Trophoblast cell (in vitro differentiated cells and primary cell): ENCODE results near the gene ECT2L.

ENCODE experiments used
- DNase-seq, 2 donors: peaks; one replicate each; pipeline ENCODE4 v3.0.0-alpha.2; 2016
- H2AFZ ChIP-seq: 2 replicates; pipeline ENCODE4 v1.6.1; 2013; ENCODE audit warnings: low read length, moderate library complexity, mild to moderate bottlenecking; ENCODE audit not compliant: insufficient read depth, poor library complexity
- H2AK5ac ChIP-seq: 2 replicates; pipeline ENCODE4 v1.6.1; 2013; ENCODE audit warnings: mild to moderate bottlenecking, low read length
- H2BK120ac ChIP-seq: 2 replicates; pipeline ENCODE4 v1.6.1; 2013; ENCODE audit warnings: low read length, mild to moderate bottlenecking, moderate library complexity; ENCODE audit not compliant: insufficient read depth, poor library complexity
- H2BK12ac ChIP-seq: 2 replicates; pipeline ENCODE4 v1.6.1; 2013; ENCODE audit warnings: mild to moderate bottlenecking, low read length, moderate library complexity
- H2BK5ac ChIP-seq: 2 replicates; pipeline ENCODE4 v1.6.1; 2013; ENCODE audit warnings: low read length, low read depth, moderate library complexity, mild to moderate bottlenecking; ENCODE audit not compliant: poor library complexity
- H3K14ac ChIP-seq: 2 replicates; pipeline ENCODE4 v1.6.1; 2013; ENCODE audit warnings: mild to moderate bottlenecking, low read length
- H3K18ac ChIP-seq: 2 replicates; pipeline ENCODE4 v1.6.1; 2013; ENCODE audit warnings: mild to moderate bottlenecking, low read length
- H3K23ac ChIP-seq: 2 replicates; pipeline ENCODE4 v1.6.1; 2013; ENCODE audit warnings: low read length
- H3K27ac ChIP-seq: 2 replicates; pipeline ENCODE4 v1.5.1; 2013; ENCODE audit warnings: low read depth, mild to moderate bottlenecking, inconsistent platforms, low read length, moderate library complexity
- H3K27me3 ChIP-seq: 2 replicates; pipeline ENCODE4 v1.6.1; 2013; ENCODE audit warnings: inconsistent platforms, mild to moderate bottlenecking, low read length, moderate library complexity; ENCODE audit not compliant: insufficient read depth
- H3K36me3 ChIP-seq, 2 experiments: 1 replicate in 1 of 2; 2 replicates in 1 of 2; pipeline ENCODE4 v1.6.1; 2013; ENCODE audit warnings: low read length in 2 of 2, mild to moderate bottlenecking in 2 of 2, moderate library complexity in 1 of 2; ENCODE audit not compliant: insufficient read depth in 2 of 2, control insufficient read depth in 1 of 2
- H3K4ac ChIP-seq: 2 replicates; pipeline ENCODE4 v1.6.1; 2013; ENCODE audit warnings: low read depth, mild to moderate bottlenecking, low read length, moderate library complexity
- H3K4me1 ChIP-seq, 2 experiments: 1 replicate in 1 of 2; 2 replicates in 1 of 2; pipeline ENCODE4 v1.6.1; 2013; ENCODE audit warnings: low read length in 2 of 2, mild to moderate bottlenecking in 2 of 2, moderate library complexity in 1 of 2; ENCODE audit not compliant: insufficient read depth in 2 of 2, control insufficient read depth in 1 of 2
- H3K4me2 ChIP-seq: 2 replicates; pipeline ENCODE4 v1.6.1; 2013; ENCODE audit warnings: inconsistent platforms, mild to moderate bottlenecking, low read length, moderate library complexity
- H3K4me3 ChIP-seq: 2 replicates; pipeline ENCODE4 v1.5.1; 2013; ENCODE audit warnings: mild to moderate bottlenecking, low read depth, low read length, inconsistent platforms
- H3K79me1 ChIP-seq: one replicate; pipeline ENCODE4 v1.6.1; 2013; ENCODE audit warnings: low read length
- H3K79me2 ChIP-seq: 2 replicates; pipeline ENCODE4 v1.6.1; 2013; ENCODE audit warnings: low read length, mild to moderate bottlenecking; ENCODE audit not compliant: control insufficient read depth, insufficient read depth, poor library complexity
- H3K9ac ChIP-seq: 2 replicates; pipeline ENCODE4 v1.6.1; 2013; ENCODE audit warnings: mild to moderate bottlenecking, low read length
- H3K9me3 ChIP-seq: 2 replicates; pipeline ENCODE4 v1.6.1; 2013; ENCODE audit warnings: low read depth, mild to moderate bottlenecking, control low read depth, inconsistent platforms, low read length; ENCODE audit not compliant: insufficient read depth
- H4K12ac ChIP-seq: 2 replicates; pipeline ENCODE4 v1.6.1; 2013; ENCODE audit warnings: low read depth, mild to moderate bottlenecking, low read length, moderate library complexity
- H4K8ac ChIP-seq: 2 replicates; pipeline ENCODE4 v1.6.1; 2013; ENCODE audit warnings: low read depth, mild to moderate bottlenecking, low read length, moderate library complexity
- H4K91ac ChIP-seq: one replicate; pipeline ENCODE4 v1.6.1; 2013; ENCODE audit warnings: low read depth, mild to moderate bottlenecking, low read length, moderate library complexity
- WGBS: extraction: QIAGEN DNeasy Blood & Tissue Kit; methylation state at CpG from one replicate; pipeline ENCODE4 v1.1.7; 2013; ENCODE audit warnings: missing lambda C conversion rate; ENCODE audit not compliant: insufficient read length, insufficient coverage; ENCODE audit errors: extremely low coverage; 5-methylcytosine and 5-hydroxymethylcytosine counted together

ECT2L gene

DNA sequence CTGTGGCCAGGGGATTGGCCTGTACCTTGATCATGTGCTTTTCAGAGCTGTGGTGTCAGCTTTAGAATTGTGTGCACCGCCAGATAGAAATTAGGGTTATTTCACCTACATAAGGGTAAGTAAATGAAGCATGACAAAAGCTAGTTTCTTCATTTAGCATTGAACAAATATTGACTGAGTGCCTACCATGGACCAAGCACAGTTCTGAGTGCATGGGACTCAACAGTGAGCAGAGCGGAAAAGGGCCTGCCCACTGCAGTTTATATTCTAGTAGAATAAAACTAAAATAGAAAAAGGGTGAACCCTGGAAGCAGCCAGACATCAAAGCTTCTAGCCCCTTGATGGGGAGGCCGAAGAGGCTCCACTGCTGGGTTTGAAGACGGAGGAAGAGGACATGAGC, 25.6 kb downstream of the ECT2L start:
- Histone ChIP-seq H3K36me3 (no peaks in the 10 kb centered on the region), H3K27ac (no peak overlapping the region), H3K4me3 (no peak overlapping the region), H4K8ac (no peak overlapping the region), H4K91ac (no peak overlapping the region), H3K27me3 (no peaks in the 10 kb centered on the region), H3K9ac (no peak overlapping the region), H3K4me1 (peaks cover 11 to 24% of the 10 kb centered on the region in 2 experiments), H2AK5ac (no peak overlapping the region), H3K14ac (no peak overlapping the region), H3K9me3 (no peaks in the 10 kb centered on the region), H3K18ac (no peak overlapping the region), H3K79me2 (peaks cover 2% of the 10 kb centered on the region), H3K4ac (no peak overlapping the region), H3K79me1 (peaks cover 18% of the 10 kb centered on the region), H2AFZ (no peak overlapping the region), H3K23ac (no peak overlapping the region), H2BK12ac (peak overlapping the region; percentile 3), H4K12ac (no peak overlapping the region), H3K4me2 (no peak overlapping the region), H2BK5ac (no peak overlapping the region), H2BK120ac (no peak overlapping the region)
- WGBS: no CpG with 5 or more reads among the region's 4 CpGs
- DNase-seq: no peak

DNA sequence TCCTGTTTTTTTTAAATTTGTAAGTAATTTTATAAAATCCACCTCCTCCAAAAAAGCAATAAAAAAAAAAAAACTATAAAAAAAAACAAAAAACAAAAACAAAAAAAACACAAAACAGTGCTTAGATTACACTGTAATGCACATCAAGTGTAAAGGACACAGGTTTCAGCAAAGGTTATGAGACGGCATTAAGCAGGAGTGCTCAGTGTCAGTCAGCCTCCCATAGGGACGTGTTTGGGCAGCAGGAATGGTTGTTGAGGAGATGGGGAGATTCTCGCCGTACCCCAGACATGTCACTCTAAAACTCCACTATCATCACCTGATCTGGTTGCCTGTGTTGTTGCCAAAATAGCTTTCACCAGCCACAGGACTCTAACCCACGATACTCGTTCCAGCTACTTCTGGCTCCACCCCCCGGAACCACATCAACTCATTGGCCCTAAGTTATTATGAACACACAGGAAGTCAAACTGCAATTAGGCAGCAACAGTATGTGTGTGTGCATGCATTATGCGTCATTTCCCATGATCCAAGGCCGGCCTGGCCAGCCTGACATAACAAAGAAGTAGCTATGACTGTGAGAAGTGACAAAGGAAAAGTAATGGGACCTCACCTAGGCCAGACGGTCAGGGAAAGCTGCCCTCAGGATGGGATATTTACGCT, 28.7 kb downstream of the ECT2L start:
- H4K12ac ChIP-seq: no peak overlapping the region
- no peak overlapping the region for H4K8ac ChIP-seq
- no CpG with 5 or more reads among the region's 11 CpGs for WGBS
- H3K4me3 ChIP-seq: peak overlapping the region; percentile 8
- H3K9ac ChIP-seq: no peak overlapping the region
- no peak overlapping the region for H3K23ac ChIP-seq
- H2AFZ ChIP-seq: no peak overlapping the region
- H3K18ac ChIP-seq: no peak overlapping the region
- H3K14ac ChIP-seq: no peak overlapping the region
- no peaks in the 10 kb centered on the region for H3K9me3 ChIP-seq
- peaks cover 4 to 11% of the 10 kb centered on the region in 2 experiments for H3K4me1 ChIP-seq
- no peak overlapping the region for H2BK5ac ChIP-seq
- H2AK5ac ChIP-seq: no peak overlapping the region
- H3K36me3 ChIP-seq: no peaks in the 10 kb centered on the region
- H3K4ac ChIP-seq: no peak overlapping the region
- H3K4me2 ChIP-seq: peak overlapping the region; percentile 2
- H3K27ac ChIP-seq: no peak overlapping the region
- H3K79me1 ChIP-seq: peaks cover 5% of the 10 kb centered on the region
- peak in 1 of 2 donors; percentile 29 for DNase-seq
- peak overlapping the region; percentile 33 for H2BK12ac ChIP-seq
- no peak overlapping the region for H2BK120ac ChIP-seq
- no peaks in the 10 kb centered on the region for H3K79me2 ChIP-seq
- H3K27me3 ChIP-seq: no peaks in the 10 kb centered on the region
- H4K91ac ChIP-seq: no peak overlapping the region

DNA sequence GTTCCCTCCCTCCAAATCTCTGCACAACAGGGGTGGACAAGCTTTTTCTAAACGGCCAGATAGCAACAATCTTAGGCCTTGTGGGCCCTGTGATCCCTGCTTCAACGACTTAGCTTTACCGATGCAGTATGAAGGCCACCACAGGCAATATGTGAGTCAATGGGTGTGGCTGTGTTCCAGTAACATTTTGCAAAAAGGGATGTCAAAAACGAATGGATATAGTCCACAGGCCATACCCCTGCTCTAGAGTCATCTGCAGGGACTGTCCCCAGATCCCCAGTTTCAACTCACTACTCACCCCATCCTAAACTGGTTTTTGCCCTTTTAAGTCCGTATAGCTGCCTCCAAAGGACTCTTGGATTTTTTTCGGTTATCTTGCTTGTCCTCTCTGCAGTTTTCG, 34.4 kb downstream of the ECT2L start:
- H3K23ac ChIP-seq: no peak overlapping the region
- no peaks in the 10 kb centered on the region for H3K79me1 ChIP-seq
- no peak overlapping the region for H4K91ac ChIP-seq
- H3K4me1 ChIP-seq: no peaks in the 10 kb centered on the region
- no peak overlapping the region for H3K4me3 ChIP-seq
- no peaks in the 10 kb centered on the region for H3K9me3 ChIP-seq
- H3K27me3 ChIP-seq: no peaks in the 10 kb centered on the region
- no peaks in the 10 kb centered on the region for H3K79me2 ChIP-seq
- no peak overlapping the region for H4K12ac ChIP-seq
- no peak overlapping the region for H2BK12ac ChIP-seq
- no peak overlapping the region for H2AFZ ChIP-seq
- H2BK120ac ChIP-seq: no peak overlapping the region
- H3K36me3 ChIP-seq: no peaks in the 10 kb centered on the region
- H3K27ac ChIP-seq: no peak overlapping the region
- no CpG with 5 or more reads among the region's 7 CpGs for WGBS
- H2AK5ac ChIP-seq: no peak overlapping the region
- no peak overlapping the region for H3K18ac ChIP-seq
- no peak overlapping the region for H4K8ac ChIP-seq
- DNase-seq: no peak
- H3K4me2 ChIP-seq: no peak overlapping the region
- no peak overlapping the region for H2BK5ac ChIP-seq
- H3K9ac ChIP-seq: no peak overlapping the region
- no peak overlapping the region for H3K4ac ChIP-seq
- H3K14ac ChIP-seq: no peak overlapping the region

DNA sequence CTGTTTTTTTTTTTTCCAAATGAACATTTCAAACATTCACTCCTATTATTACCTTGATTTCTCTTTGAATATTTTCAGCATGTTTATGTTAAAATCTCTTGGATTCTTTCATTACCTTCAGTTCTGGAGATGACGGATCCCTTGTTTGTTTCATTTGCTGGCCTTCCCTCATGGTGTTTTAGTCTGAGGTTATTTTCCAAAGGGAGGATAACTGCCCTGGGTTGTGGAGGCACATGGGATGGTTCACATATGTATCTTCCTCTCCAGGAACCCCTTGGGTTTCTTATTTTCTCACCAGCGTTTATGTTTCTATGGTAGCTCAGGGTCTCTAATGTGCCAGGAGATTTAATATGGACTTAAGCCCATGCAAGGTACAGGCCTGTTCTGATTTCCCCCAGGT, 36.3 kb downstream of the ECT2L start:
- H2BK12ac ChIP-seq: no peak overlapping the region
- H2BK5ac ChIP-seq: no peak overlapping the region
- no peaks in the 10 kb centered on the region for H3K4me1 ChIP-seq
- H3K27me3 ChIP-seq: no peaks in the 10 kb centered on the region
- H3K9me3 ChIP-seq: no peaks in the 10 kb centered on the region
- H4K8ac ChIP-seq: no peak overlapping the region
- no peaks in the 10 kb centered on the region for H3K36me3 ChIP-seq
- no peak overlapping the region for H3K27ac ChIP-seq
- no peak overlapping the region for H3K4me3 ChIP-seq
- no peak overlapping the region for H3K14ac ChIP-seq
- H3K18ac ChIP-seq: no peak overlapping the region
- H3K4me2 ChIP-seq: no peak overlapping the region
- no peak overlapping the region for H2BK120ac ChIP-seq
- no peaks in the 10 kb centered on the region for H3K79me2 ChIP-seq
- no peak overlapping the region for H3K9ac ChIP-seq
- no peak overlapping the region for H4K91ac ChIP-seq
- DNase-seq: no peak
- no peaks in the 10 kb centered on the region for H3K79me1 ChIP-seq
- H2AFZ ChIP-seq: no peak overlapping the region
- H3K23ac ChIP-seq: no peak overlapping the region
- no peak overlapping the region for H4K12ac ChIP-seq
- no CpG with 5 or more reads among the region's 2 CpGs for WGBS
- H3K4ac ChIP-seq: no peak overlapping the region
- H2AK5ac ChIP-seq: no peak overlapping the region
